Liver (tissue), 9 donors: Measurements from ENCODE around the gene RPS29. TPM values are rescaled to one million over a fixed set of nuclear protein-coding genes. Genes with fewer than 3 reads are reported as not detected.
A peak's percentile ranks its signal among the peaks of the same experiment; 100 is the strongest.

Source experiments
- DNase-seq: peaks from one replicate; pipeline ENCODE4 v3.0.0-alpha.2; 2017; ENCODE audit warnings: low spot score
- H3K27ac ChIP-seq, 2 donors: one replicate each; pipeline ENCODE4 v1.7.0; 2013; ENCODE audit warnings: inconsistent platforms in 2 of 2, low read length in 2 of 2, control low read depth in 1 of 2, low read depth in 1 of 2, mild to moderate bottlenecking in 1 of 2
- H3K27me3 ChIP-seq, 4 donors: one replicate each; pipeline versions ENCODE4 v1.6.1 to v1.7.0; 2013; ENCODE audit warnings: low read length in 3 of 4, inconsistent platforms in 1 of 4, mild to moderate bottlenecking in 1 of 4, moderate library complexity in 1 of 4; ENCODE audit not compliant: control insufficient read depth in 4 of 4, insufficient read depth in 4 of 4
- H3K36me3 ChIP-seq, 4 donors: one replicate each; pipeline versions ENCODE4 v1.6.1 to v1.7.0; 2013; ENCODE audit warnings: low read length in 3 of 4, mild to moderate bottlenecking in 3 of 4, low read depth in 1 of 4, moderate library complexity in 1 of 4; ENCODE audit not compliant: control insufficient read depth in 4 of 4, insufficient read depth in 3 of 4
- H3K4me1 ChIP-seq, 4 donors: one replicate each; pipeline versions ENCODE4 v1.6.1 to v1.7.0; 2013; ENCODE audit warnings: low read length in 3 of 4, mild to moderate bottlenecking in 3 of 4, moderate library complexity in 1 of 4; ENCODE audit not compliant: control insufficient read depth in 4 of 4, insufficient read depth in 4 of 4
- H3K4me3 ChIP-seq, 3 donors: one replicate each; pipeline versions ENCODE4 v1.6.1 to v1.7.0; 2013; ENCODE audit warnings: low read length in 3 of 3, control low read depth in 1 of 3, low read depth in 1 of 3, mild to moderate bottlenecking in 1 of 3
- H3K9ac ChIP-seq, 2 donors: one replicate each; pipeline ENCODE4 v1.7.0; 2013; ENCODE audit warnings: low read length in 2 of 2, mild to moderate bottlenecking in 2 of 2, moderate library complexity in 2 of 2, control low read depth in 1 of 2, low read depth in 1 of 2
- H3K9me3 ChIP-seq, 4 donors: one replicate each; pipeline versions ENCODE4 v1.6.1 to v1.7.0; 2013; ENCODE audit warnings: low read length in 3 of 4; ENCODE audit not compliant: control insufficient read depth in 4 of 4
- ATF3 ChIP-seq: IDR thresholded peaks from 2 replicates; pipeline ENCODE4 v1.6.1; 2016; ENCODE audit warnings: antibody characterized with exemption
- EGR1 ChIP-seq, 2 donors: IDR thresholded peaks; 2 replicates each; pipeline ENCODE4 v1.6.1; 2016 to 2018; ENCODE audit warnings: antibody characterized with exemption in 2 of 2, low read depth in 2 of 2
- FOXA1 ChIP-seq: IDR thresholded peaks from 2 replicates; pipeline ENCODE4 v1.6.1; 2016; ENCODE audit warnings: antibody characterized with exemption
- FOXA2 ChIP-seq: IDR thresholded peaks from 2 replicates; pipeline ENCODE4 v1.6.1; 2016; ENCODE audit warnings: antibody characterized with exemption
- GABPA ChIP-seq, 2 donors: IDR thresholded peaks in 1 of 2; conservative IDR thresholded peaks in 1 of 2; 2 replicates each; pipeline ENCODE4 v1.6.1; 2016; ENCODE audit warnings: antibody characterized with exemption in 2 of 2, mild to moderate bottlenecking in 1 of 2, moderate library complexity in 1 of 2
- HNF4A ChIP-seq, 2 donors: conservative IDR thresholded peaks; 2 replicates each; pipeline ENCODE4 v1.6.1; 2016; ENCODE audit warnings: antibody characterized with exemption in 2 of 2, mild to moderate bottlenecking in 2 of 2
- HNF4G ChIP-seq: IDR thresholded peaks from 2 replicates; pipeline ENCODE4 v1.6.1; 2016; ENCODE audit warnings: antibody characterized with exemption
- JUND ChIP-seq, 2 donors: IDR thresholded peaks; 2 replicates each; pipeline ENCODE4 v1.6.1; 2016; ENCODE audit warnings: antibody characterized with exemption in 2 of 2
- MAX ChIP-seq: IDR thresholded peaks from 2 replicates; pipeline ENCODE4 v1.6.1; 2016; ENCODE audit warnings: antibody characterized with exemption
- NR2F2 ChIP-seq: IDR thresholded peaks from 2 replicates; pipeline ENCODE4 v1.6.1; 2016; ENCODE audit warnings: antibody characterized with exemption
- RAD21 ChIP-seq, 2 donors: IDR thresholded peaks; 2 replicates each; pipeline ENCODE4 v1.6.1; 2016; ENCODE audit warnings: antibody characterized with exemption in 2 of 2, mild to moderate bottlenecking in 2 of 2
- REST ChIP-seq: IDR thresholded peaks from 2 replicates; pipeline ENCODE4 v1.6.1; 2016; ENCODE audit warnings: antibody characterized with exemption, mild to moderate bottlenecking
- RXRA ChIP-seq, 2 donors: IDR thresholded peaks; 2 replicates each; pipeline ENCODE4 v1.6.1; 2017 to 2018; ENCODE audit warnings: antibody characterized with exemption in 2 of 2, mild to moderate bottlenecking in 1 of 2
- SP1 ChIP-seq: IDR thresholded peaks from 2 replicates; pipeline ENCODE4 v1.6.1; 2018; ENCODE audit warnings: antibody characterized with exemption, mild to moderate bottlenecking
- TAF1 ChIP-seq: conservative IDR thresholded peaks from 2 replicates; pipeline ENCODE4 v1.6.1; 2016; ENCODE audit warnings: antibody characterized with exemption, mild to moderate bottlenecking
- YY1 ChIP-seq: IDR thresholded peaks from 2 replicates; pipeline ENCODE4 v1.6.1; 2016; ENCODE audit warnings: antibody characterized with exemption, mild to moderate bottlenecking
- ZBTB33 ChIP-seq: IDR thresholded peaks from 2 replicates; pipeline ENCODE4 v1.6.1; 2016; ENCODE audit warnings: antibody characterized with exemption
- WGBS: extraction: QIAGEN DNeasy Blood & Tissue Kit; methylation state at CpG from one replicate; pipeline ENCODE4 v1.1.7; 2013; 5-methylcytosine and 5-hydroxymethylcytosine counted together
- polyA plus RNA-seq, 2 donors: library from polyadenylated mRNA; stranded (reverse) in 1 of 2; unstranded in 1 of 2; fragments of 200-250 nt in 1 of 2; fragments of >200 nt in 1 of 2; fragmentation: Nextera tagmentation in 1 of 2; extraction: Ambion mirVana in 1 of 2; gene quantifications; one replicate each; pipeline versions ENCODE4 v1.2.1 to v1.2.3, GENCODE V29; 2013 to 2015
- total RNA-seq, 2 donors: library from RNA; depleted of rRNA; stranded (reverse); fragments of >200 nt; gene quantifications; one replicate each; pipeline ENCODE4 v1.2.3, GENCODE V29; 2014
- TF ChIP-seq, protein P1 (sequence below): fragments of 150-350 bp; IDR thresholded peaks from 2 replicates; pipeline ENCODE4 v1.5.1; 2017; ENCODE audit warnings: improper control_type of control experiment, low read depth, low read length; ENCODE audit not compliant: missing input control
- donor health status: healthy.
- donor health status: healthy.
- donor health status: healthy.
- donor health status: healthy.
- donor health status: healthy.

RPS29 gene
- total and polyA plus RNA-seq, 4 donors: 584 to 1,739 (median 839) TPM

- Histone ChIP-seq H3K4me1 (peaks cover 0 to 46% (median 22%) of the 10 kb centered on the region in 4 donors), H3K4me3 (peak overlapping the region; percentile 88 to 90 (median 88)), H3K27me3 (no peaks in the 10 kb centered on the region), H3K27ac (peak overlapping the region; percentile 93 to 96), H3K9me3 (no peaks in the 10 kb centered on the region), H3K9ac (peak overlapping the region; percentile 78 to 92), H3K36me3 (peaks cover 0 to 11% (median 5%) of the 10 kb centered on the region in 4 donors)
- peak; percentile 72 for DNase-seq
- WGBS: under 1% methylated on average over 65 of the region's 65 CpGs
- TF ChIP-seq HNF4A (conservative IDR thresholded peaks at IDR 0.05) (peak; percentile 24 to 35), REST (no peak)
These were observed 35.1 kb upstream of the RPS29 start for GRCh38 chr14:49621114-49621881.

GRCh38 chr14:49620182-49621113 lies 34.3 kb upstream of the RPS29 start, which contains the start of the genes MGAT2 and RPL36AL:
MGAT2 (plus strand) TSS chr14:49620799; CDS start chr14:49621269, 470 bp downstream.
RPL36AL (minus strand) TSS chr14:49620626; CDS start chr14:49619104, 1,522 bp downstream.
- peak; percentile 97 for DNase-seq
- Histone ChIP-seq H3K9ac (peak within 1 kb of the TSS; percentile 88 to 93), H3K4me3 (peak within 1 kb of the TSS; percentile 88 to 92 (median 90)), H3K9me3 (no peaks in the 10 kb centered on the region), H3K27me3 (no peaks in the 10 kb centered on the region), H3K36me3 (peaks cover 0 to 11% (median 5%) of the 10 kb centered on the region in 4 donors), H3K4me1 (peaks cover 0 to 44% (median 22%) of the 10 kb centered on the region in 4 donors), H3K27ac (peak within 1 kb of the TSS; percentile 93 to 96)
- TF ChIP-seq TAF1 (peak; percentile 97), MAX (peak; percentile 48), JUND (IDR thresholded peaks at IDR 0.05) (no peak), HNF4G (no peak), SP1 (peak; percentile 85), REST (peak; percentile 95), GABPA (IDR thresholded peaks at IDR 0.05 in 1 of 2, conservative IDR thresholded peaks at IDR 0.05 in 1 of 2) (peak; percentile 78 to 93), HNF4A (conservative IDR thresholded peaks at IDR 0.05) (no peak), EGR1 (IDR thresholded peaks at IDR 0.05; ENCODE audit: low read depth in 2 of 2) (no peak), FOXA1 (no peak), ZBTB33 (peak; percentile 56), RXRA (IDR thresholded peaks at IDR 0.05) (no peak), RAD21 (IDR thresholded peaks at IDR 0.05) (peak in 1 of 2 donors; percentile 19), FOXA2 (no peak), YY1 (peak; percentile 94), NR2F2 (no peak), ATF3 (no peak)
- TF ChIP-seq, protein P1, sequence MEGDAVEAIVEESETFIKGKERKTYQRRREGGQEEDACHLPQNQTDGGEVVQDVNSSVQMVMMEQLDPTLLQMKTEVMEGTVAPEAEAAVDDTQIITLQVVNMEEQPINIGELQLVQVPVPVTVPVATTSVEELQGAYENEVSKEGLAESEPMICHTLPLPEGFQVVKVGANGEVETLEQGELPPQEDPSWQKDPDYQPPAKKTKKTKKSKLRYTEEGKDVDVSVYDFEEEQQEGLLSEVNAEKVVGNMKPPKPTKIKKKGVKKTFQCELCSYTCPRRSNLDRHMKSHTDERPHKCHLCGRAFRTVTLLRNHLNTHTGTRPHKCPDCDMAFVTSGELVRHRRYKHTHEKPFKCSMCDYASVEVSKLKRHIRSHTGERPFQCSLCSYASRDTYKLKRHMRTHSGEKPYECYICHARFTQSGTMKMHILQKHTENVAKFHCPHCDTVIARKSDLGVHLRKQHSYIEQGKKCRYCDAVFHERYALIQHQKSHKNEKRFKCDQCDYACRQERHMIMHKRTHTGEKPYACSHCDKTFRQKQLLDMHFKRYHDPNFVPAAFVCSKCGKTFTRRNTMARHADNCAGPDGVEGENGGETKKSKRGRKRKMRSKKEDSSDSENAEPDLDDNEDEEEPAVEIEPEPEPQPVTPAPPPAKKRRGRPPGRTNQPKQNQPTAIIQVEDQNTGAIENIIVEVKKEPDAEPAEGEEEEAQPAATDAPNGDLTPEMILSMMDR: peak; percentile 29
- WGBS: under 1% methylated on average over 85 of the region's 85 CpGs
